ENCODE measurements around the gene APEH. TPM values are rescaled to one million over a fixed set of nuclear protein-coding genes. Genes with fewer than 3 reads are reported as not detected.
A peak's percentile ranks its signal among the peaks of the same experiment; 100 is the strongest.
"Not testable (repeated sequence)": the region's sequence is repeated elsewhere in the genome, so short reads cannot be mapped to it uniquely, and the experiment has no call there.

APEH gene
- total RNA-seq, 2 donors from 2014 or later, result 84.4 to 116 TPM

- DNase-seq (ENCODE audit: low spot score), result peak; percentile 78
- Histone ChIP-seq H3K36me3 (no peaks in the 10 kb centered on the region), H3K4me3 (peak within 1 kb of the TSS; percentile 87 to 95), H3K9me3 (no peaks in the 10 kb centered on the region), H3K27ac (peak within 1 kb of the TSS; percentile 76 to 77), H3K4me1 (replicated peaks) (peaks cover 8% of the 10 kb centered on the region), H3K27me3 (replicated peaks; ENCODE audit: insufficient read depth) (no peaks in the 10 kb centered on the region)
- 1% methylated on average over 54 of the region's 66 CpGs for WGBS
- intact Hi-C loops (cut with DNase I), result no loop called here
- TF ChIP-seq POLR2AphosphoS5 (IDR thresholded peaks at IDR 0.05) (peak; percentile 95), CTCF (IDR thresholded peaks at IDR 0.05) (peak in 2 of 4 experiments; percentile 49 to 53), POLR2A (IDR thresholded peaks at IDR 0.05) (peak; percentile 57)
These were observed 15.1 kb downstream of the APEH start, which contains the start of the genes MST1 and RNF123 for GRCh38 chr3:49689046-49689907. Gene MST1, minus strand, starts transcription at chr3:49689474. Its CDS starts 783 bp downstream, at chr3:49688691. Gene RNF123, plus strand, starts transcription at chr3:49689557. Its CDS starts 1,609 bp downstream, at chr3:49691166.

GRCh38 chr3:49689908-49690624 is 15.9 kb downstream of the APEH start:
- H3K4me1 ChIP-seq (replicated peaks); H3K36me3 ChIP-seq; H3K27me3 ChIP-seq (replicated peaks; ENCODE audit: insufficient read depth); DNase-seq (ENCODE audit: low spot score); H3K9me3 ChIP-seq; intact Hi-C loops (cut with DNase I): not testable (repeated sequence)
- Histone ChIP-seq H3K27ac (peak overlapping the region in 1 of 2 donors; percentile 76), H3K4me3 (peak overlapping the region; percentile 87 to 95)
- WGBS, result 8% methylated on average over 16 of the region's 16 CpGs

- H3K27ac ChIP-seq; intact Hi-C loops (cut with DNase I); DNase-seq (ENCODE audit: low spot score); H3K9me3 ChIP-seq; H3K4me1 ChIP-seq (replicated peaks); H3K4me3 ChIP-seq; H3K36me3 ChIP-seq; H3K27me3 ChIP-seq (replicated peaks; ENCODE audit: insufficient read depth): not testable (repeated sequence)
- 77% methylated on average over 2 of the region's 3 CpGs for WGBS
These were observed 16.7 kb downstream of the APEH start for GRCh38 chr3:49690856-49691255.

GRCh38 chr3:49691481-49691880 is 17.3 kb downstream of the APEH start:
- H3K27ac ChIP-seq; H3K36me3 ChIP-seq; H3K4me3 ChIP-seq; H3K27me3 ChIP-seq (replicated peaks; ENCODE audit: insufficient read depth); intact Hi-C loops (cut with DNase I); H3K4me1 ChIP-seq (replicated peaks); DNase-seq (ENCODE audit: low spot score); H3K9me3 ChIP-seq: not testable (repeated sequence)
- WGBS, result 91% methylated on average over 3 of the region's 3 CpGs

- DNase-seq (ENCODE audit: low spot score); H3K27me3 ChIP-seq (replicated peaks; ENCODE audit: insufficient read depth); H3K36me3 ChIP-seq; intact Hi-C loops (cut with DNase I); H3K4me3 ChIP-seq; H3K9me3 ChIP-seq; H3K27ac ChIP-seq; H3K4me1 ChIP-seq (replicated peaks): not testable (repeated sequence)
- 40% methylated on average over 6 of the region's 6 CpGs for WGBS
These were observed 20.4 kb downstream of the APEH start for GRCh38 chr3:49694409-49695070.

GRCh38 chr3:49695350-49696015 is 21.3 kb downstream of the APEH start:
- H3K4me1 ChIP-seq (replicated peaks); H3K9me3 ChIP-seq; H3K4me3 ChIP-seq; H3K27me3 ChIP-seq (replicated peaks; ENCODE audit: insufficient read depth); intact Hi-C loops (cut with DNase I); H3K27ac ChIP-seq; H3K36me3 ChIP-seq; DNase-seq (ENCODE audit: low spot score): not testable (repeated sequence)
- 96% methylated on average over 4 of the region's 4 CpGs for WGBS

Measured in prostate gland (tissue), 2 donors.